ENCODE measurements around the gene IMPACT. TPM values are rescaled to one million over a fixed set of nuclear protein-coding genes. Genes with fewer than 3 reads are reported as not detected.

IMPACT gene
- total RNA-seq = 24.2 and 41.9 TPM in 2 replicates

DNA sequence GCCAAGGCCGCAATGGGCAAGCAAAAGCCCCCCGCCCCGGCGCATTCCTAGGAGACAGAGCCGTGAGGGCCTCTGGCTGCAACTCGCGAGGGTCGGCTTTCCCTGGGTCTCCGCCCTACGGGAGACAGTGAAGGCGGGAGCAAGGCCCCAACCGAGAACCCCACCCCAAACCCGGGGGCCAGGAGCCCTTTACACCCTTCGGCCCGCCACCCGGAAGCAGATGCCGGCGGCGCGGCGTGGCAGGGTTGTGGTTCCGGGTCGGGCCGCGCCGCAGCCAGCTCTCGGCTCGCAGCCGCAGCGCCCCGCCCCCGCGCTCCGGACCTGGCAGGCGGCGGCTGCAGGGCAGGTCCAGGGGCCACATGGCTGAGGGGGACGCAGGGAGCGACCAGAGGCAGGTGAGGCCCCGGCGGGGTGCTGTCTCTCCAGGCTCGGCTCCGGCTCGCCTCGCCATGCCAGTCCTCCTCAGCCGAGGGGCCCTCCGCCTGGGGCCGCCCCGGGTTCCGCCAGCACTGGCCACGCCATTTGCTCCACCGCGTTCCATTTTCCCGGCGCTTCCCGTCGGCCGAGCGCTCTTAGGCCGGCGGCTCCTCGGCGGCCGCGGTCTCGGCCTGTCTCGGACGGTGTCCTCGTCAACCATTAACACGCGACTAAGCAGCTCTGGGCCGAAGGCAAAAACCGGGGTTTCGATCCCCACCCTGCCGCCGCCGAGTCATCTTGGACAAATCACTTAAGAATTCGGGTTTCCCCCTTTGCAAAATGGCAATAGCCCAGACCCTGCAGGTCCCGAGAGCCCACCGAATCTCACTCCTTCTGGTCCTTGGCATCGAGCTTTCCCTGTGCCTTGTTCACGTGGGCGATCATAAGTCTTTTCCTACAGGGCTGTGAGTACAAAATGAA, at the start of gene IMPACT:
Gene IMPACT, plus strand, starts transcription at position 273 of the 897 bp plus-strand sequence. Its CDS starts 87 bp downstream, at position 360.

DNA sequence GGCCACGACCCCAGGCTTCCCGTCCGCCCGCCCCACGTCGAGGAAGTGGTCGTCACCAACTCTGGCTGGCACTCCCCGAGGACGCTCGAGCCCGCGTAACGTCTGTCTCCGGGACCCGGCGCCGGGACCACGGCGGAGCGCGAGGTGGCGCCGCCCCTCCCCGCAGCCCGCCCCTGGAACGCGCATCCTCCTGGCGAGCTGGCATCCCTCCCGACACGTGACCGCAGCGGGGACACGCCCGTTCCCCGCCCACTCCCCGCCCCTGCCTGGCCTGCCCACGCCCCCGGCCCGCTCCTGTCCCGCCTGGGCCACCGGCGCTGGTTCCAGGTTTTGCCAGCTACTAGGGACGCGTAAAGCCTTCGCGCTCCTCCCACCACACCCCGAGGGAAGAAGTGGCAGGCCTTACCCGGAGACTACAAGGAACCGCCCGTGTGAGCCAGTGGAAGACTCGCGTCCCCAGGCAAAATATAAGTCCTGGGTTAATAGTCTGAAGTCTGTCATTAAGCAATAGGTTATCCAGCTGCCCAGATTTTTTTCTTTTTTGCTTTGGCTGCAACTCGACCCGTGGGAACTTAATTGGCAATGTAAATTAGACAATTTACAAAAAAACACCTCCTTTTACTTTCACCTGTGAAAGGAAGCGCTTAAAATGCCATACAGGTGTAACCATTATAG, 28.6 kb upstream of the IMPACT start, which contains the start of gene OSBPL1A:
Gene OSBPL1A, minus strand, starts transcription at position 131 of the 675 bp plus-strand sequence. CDS start 20,291 bp downstream, outside the sequence.

DNA sequence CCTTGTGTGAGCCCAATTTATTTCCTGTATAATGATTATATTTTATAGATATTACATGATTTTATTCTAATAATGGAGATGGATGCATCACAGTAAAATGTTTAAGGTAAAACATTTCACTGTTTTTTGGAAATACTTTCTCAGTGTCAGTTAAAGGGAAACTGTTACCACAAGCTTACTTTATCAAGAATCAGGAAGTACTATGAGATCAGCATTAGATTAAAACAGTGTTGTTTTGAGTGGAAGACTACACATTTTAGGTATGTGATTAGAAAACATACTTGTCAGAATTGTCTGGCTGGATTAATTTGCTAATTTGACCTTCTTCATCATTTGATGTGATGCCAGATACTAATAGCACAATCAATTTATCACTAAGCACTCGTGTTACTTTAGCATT, 33.9 kb downstream of the IMPACT start, which contains the start of gene HRH4:
Gene HRH4, plus strand, starts transcription at position 250 of the 400 bp plus-strand sequence. Its CDS starts 92 bp downstream, at position 342.

Other genes with a start within 250 kb of the IMPACT start
- 16.0 and 22.4 TPM in 2 replicates for gene OSBPL1A, start 28.8 kb upstream of the IMPACT start, total RNA-seq
- gene HRH4, start 34.0 kb downstream of the IMPACT start, total RNA-seq = 0.08 TPM in 1 of 2 replicates, not detected in the other